ENCODE results near the gene FCRLB. TPM values are rescaled to one million over a fixed set of nuclear protein-coding genes. Genes with fewer than 3 reads are reported as not detected.
"Not testable (repeated sequence)": the region's sequence is repeated elsewhere in the genome, so short reads cannot be mapped to it uniquely, and the experiment has no call there.

The FCRLB gene
- total RNA-seq, 1 donor from 2014 or later: not detected

- intact Hi-C loops (cut with micrococcal nuclease): loop anchor here (5.0 kb wide), 2 partner anchors 93 to 118 kb away; no protein-coding TSS in a partner anchor
- DNase-seq: no peak
- peaks cover 40% of the 10 kb centered on the region for H3K4me1 Mint-ChIP-seq
- H3K27me3 Mint-ChIP-seq: peaks cover 38% of the 10 kb centered on the region
- no peak overlapping the region for H3K27ac Mint-ChIP-seq
- H3K9me3 Mint-ChIP-seq: no peaks in the 10 kb centered on the region
- H3K36me3 Mint-ChIP-seq (ENCODE audit: low read depth): no peaks in the 10 kb centered on the region
- H3K4me3 Mint-ChIP-seq: no peak overlapping the region
These were observed 18.7 kb downstream of the FCRLB start for GRCh38 chr1:161739865-161740566.

DNA sequence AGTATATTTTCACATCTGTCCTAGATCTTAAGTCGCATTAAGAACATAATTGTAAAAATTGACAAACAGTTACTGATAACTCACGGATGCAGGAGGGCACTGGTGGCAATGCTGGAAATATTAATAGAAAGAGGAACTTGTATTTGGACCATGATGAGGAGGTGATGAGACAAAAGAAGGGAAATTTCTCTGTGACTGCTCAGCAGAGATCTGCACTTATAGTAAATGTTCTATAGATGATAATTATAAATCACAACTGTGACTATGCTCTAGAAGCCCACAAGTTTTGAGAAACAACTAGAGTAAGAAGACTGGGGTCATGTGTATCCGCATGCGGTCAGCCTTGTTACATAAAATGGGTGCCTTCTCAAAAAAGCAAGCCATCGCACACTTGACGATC, 19.6 kb downstream of the FCRLB start:
- no peaks in the 10 kb centered on the region for H3K36me3 Mint-ChIP-seq (ENCODE audit: low read depth)
- H3K4me3 Mint-ChIP-seq: no peak overlapping the region
- H3K27ac Mint-ChIP-seq: no peak overlapping the region
- intact Hi-C loops (cut with micrococcal nuclease): loop anchor here (1.0 to 5.0 kb wide), 3 partner anchors 94 to 254 kb away; no protein-coding TSS in a partner anchor
- H3K9me3 Mint-ChIP-seq: no peaks in the 10 kb centered on the region
- peaks cover 42% of the 10 kb centered on the region for H3K4me1 Mint-ChIP-seq
- peaks cover 35% of the 10 kb centered on the region for H3K27me3 Mint-ChIP-seq
- DNase-seq: no peak

DNA sequence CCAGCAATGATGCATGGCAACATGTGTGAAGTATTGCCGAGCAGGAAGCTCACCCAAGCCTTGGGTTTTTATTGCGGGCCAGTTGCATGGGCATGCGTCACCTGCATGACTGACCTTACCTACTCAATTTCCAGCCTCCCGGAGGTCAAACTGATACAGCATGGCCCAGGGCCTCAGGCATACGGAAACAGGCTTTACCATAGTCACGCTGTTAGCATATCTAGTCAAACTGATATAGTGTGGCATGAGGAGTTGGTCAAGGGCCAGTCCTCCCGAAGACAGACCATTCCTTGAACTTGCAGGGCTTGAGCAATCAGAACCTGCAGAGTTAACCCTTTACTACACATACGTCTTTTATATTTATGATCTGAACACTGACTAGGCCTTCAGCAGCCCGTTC, 21.9 kb downstream of the FCRLB start:
- DNase-seq: no peak
- Mint-ChIP-seq H3K27me3 (peaks cover 34% of the 10 kb centered on the region), H3K4me1 (peaks cover 35% of the 10 kb centered on the region), H3K4me3 (no peak overlapping the region), H3K27ac (no peak overlapping the region), H3K9me3 (no peaks in the 10 kb centered on the region), H3K36me3 (ENCODE audit: low read depth) (no peaks in the 10 kb centered on the region)
- intact Hi-C loops (cut with micrococcal nuclease): loop anchor here (5.0 kb wide), 2 partner anchors 96 to 121 kb away; no protein-coding TSS in a partner anchor

- Mint-ChIP-seq H3K9me3 (no peaks in the 10 kb centered on the region), H3K27me3 (peaks cover 21% of the 10 kb centered on the region), H3K27ac (no peak overlapping the region), H3K4me3 (no peak overlapping the region), H3K36me3 (ENCODE audit: low read depth) (peaks cover 14% of the 10 kb centered on the region), H3K4me1 (peaks cover 38% of the 10 kb centered on the region)
- intact Hi-C loops (cut with micrococcal nuclease): no loop called here
- no peak for DNase-seq
These were observed 26.5 kb downstream of the FCRLB start for GRCh38 chr1:161747801-161748200.

DNA sequence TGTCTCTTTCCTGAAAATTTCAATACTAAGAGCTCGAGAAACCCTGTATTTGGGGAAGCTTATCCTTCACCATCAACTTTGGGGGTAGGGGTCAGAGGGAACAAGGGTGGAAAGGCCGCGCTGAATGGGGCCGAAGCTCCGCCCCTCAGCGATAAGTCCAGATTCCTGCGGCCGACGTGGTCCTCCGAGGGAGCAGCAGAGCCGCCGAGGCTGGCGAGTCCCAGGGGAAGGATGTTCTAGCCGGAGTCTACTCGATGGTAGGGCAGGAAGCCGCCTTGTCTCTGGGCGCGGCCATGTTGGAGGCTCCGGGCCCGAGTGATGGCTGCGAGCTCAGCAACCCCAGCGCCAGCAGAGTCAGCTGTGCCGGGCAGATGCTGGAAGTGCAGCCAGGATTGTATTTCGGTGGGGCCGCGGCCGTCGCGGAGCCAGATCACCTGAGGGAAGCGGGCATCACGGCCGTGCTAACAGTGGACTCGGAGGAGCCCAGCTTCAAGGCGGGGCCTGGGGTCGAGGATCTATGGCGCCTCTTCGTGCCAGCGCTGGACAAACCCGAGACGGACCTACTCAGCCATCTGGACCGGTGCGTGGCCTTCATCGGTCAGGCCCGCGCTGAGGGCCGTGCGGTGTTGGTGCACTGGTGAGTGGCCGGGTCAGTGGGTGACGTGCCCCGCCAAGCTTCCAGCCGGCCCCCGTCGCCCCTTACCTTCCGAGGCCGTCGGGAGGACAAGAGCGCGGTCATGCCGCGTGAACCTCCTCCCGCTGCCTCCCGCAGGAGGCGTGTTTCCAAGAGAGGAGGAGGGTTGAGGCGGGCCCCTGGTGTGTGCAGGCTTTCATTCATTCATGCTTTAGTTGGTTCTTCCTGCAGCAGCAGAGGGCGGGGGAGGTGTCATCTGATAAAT, 28.4 kb downstream of the FCRLB start, which contains the start of gene DUSP12:
Gene DUSP12 (plus strand): TSS at position 278 of the 899 bp plus-strand sequence. CDS start 16 bp downstream, at position 294.
- intact Hi-C loops (cut with micrococcal nuclease): loop anchor here (1.0 kb wide), 1 partner anchor 17 kb away; the partner anchor contains the start of gene ATF6
- peak; percentile 95 for DNase-seq
- H3K4me3 Mint-ChIP-seq: peak within 1 kb of the TSS; percentile 99
- H3K27ac Mint-ChIP-seq: peak within 1 kb of the TSS; percentile 100
- H3K9me3 Mint-ChIP-seq: peaks cover 9% of the 10 kb centered on the region
- peaks cover 30% of the 10 kb centered on the region for H3K36me3 Mint-ChIP-seq (ENCODE audit: low read depth)
- peaks cover 17% of the 10 kb centered on the region for H3K27me3 Mint-ChIP-seq
- H3K4me1 Mint-ChIP-seq: peaks cover 31% of the 10 kb centered on the region

DNA sequence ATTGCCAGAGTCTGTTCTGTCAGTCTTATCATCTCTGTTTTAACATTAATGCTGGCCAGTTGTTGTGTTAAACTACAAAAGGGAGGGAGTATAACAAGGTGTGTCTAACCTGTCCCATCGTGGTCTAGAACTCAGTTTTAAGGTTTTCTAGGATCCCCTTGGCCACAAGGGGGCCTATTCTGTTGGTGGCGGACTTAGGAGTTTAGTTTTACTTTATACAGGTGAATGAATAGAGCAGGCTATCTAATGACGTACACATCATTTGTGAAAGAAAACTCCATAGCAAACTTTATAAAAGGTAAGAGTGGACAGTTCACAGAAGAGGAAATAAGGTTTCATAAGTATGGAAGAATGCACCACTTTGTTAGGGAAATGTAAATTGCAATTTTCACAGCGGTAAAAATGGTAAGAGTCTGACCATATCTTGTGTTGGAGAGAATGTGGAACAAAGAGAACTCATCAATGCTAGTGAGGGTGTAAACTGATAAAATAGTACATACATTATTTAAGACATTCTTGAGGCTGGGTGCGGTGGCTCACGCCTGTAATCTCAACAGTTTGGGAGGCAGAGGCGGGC, 42.3 kb downstream of the FCRLB start:
- Mint-ChIP-seq H3K27ac (no peak overlapping the region), H3K27me3 (no peaks in the 10 kb centered on the region), H3K4me3 (peak overlapping the region; percentile 62)

GRCh38 chr1:161766102-161766981, 45.0 kb downstream of the FCRLB start, which contains the start of gene ATF6:
Gene ATF6, plus strand, starts transcription at chr1:161766320. Its CDS starts 41 bp downstream, at chr1:161766361.
- Mint-ChIP-seq H3K4me1 (peaks cover 45% of the 10 kb centered on the region), H3K9me3 (no peaks in the 10 kb centered on the region), H3K27ac (peak within 1 kb of the TSS; percentile 98), H3K27me3 (no peaks in the 10 kb centered on the region), H3K36me3 (ENCODE audit: low read depth) (peaks cover 10% of the 10 kb centered on the region), H3K4me3 (peak within 1 kb of the TSS; percentile 95)
- DNase-seq: peak; percentile 95
- intact Hi-C loops (cut with micrococcal nuclease): loop anchor here (1.0 to 5.0 kb wide), 4 partner anchors 17 to 731 kb away; partner anchors contain the start of genes DUSP12 and UHMK1

More for the DNA sequence above, 42.3 kb downstream of the FCRLB start:
- Mint-ChIP-seq H3K36me3 (ENCODE audit: low read depth) (peaks cover 9% of the 10 kb centered on the region), H3K4me1 (peaks cover 35% of the 10 kb centered on the region), H3K9me3 (no peaks in the 10 kb centered on the region)
- DNase-seq: peak; percentile 84
- intact Hi-C loops (cut with micrococcal nuclease): loop anchor here (2.0 kb wide), 1 partner anchor 273 kb away; no protein-coding TSS in a partner anchor

DNA sequence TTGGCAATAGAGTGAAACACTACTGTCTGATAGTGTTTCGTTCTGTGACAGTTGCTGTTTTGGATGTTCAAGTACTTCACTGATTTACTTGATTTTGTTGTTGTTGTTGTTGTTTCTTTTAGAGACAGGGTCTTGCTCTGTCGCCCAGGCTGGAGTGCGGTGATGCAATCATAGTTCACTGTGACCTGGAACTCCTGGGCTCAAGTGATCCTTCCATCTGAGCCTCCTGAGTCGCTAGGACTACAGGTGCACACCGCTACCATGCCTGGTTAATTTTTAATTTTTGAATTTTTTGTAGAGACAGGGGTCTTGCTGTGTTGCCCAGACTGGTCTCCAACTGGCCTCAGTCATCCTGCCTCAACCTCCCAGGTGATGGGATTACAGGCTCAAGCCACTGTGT, 47.1 kb downstream of the FCRLB start:
- Mint-ChIP-seq H3K9me3 (no peaks in the 10 kb centered on the region), H3K27ac (no peak overlapping the region), H3K36me3 (ENCODE audit: low read depth) (peaks cover 10% of the 10 kb centered on the region), H3K4me3 (peak overlapping the region; percentile 95), H3K27me3 (no peaks in the 10 kb centered on the region), H3K4me1 (peaks cover 40% of the 10 kb centered on the region)
- DNase-seq: no peak
- intact Hi-C loops (cut with micrococcal nuclease): loop anchor here (5.0 kb wide), 1 partner anchor 729 kb away; the partner anchor contains the start of gene UHMK1

DNA sequence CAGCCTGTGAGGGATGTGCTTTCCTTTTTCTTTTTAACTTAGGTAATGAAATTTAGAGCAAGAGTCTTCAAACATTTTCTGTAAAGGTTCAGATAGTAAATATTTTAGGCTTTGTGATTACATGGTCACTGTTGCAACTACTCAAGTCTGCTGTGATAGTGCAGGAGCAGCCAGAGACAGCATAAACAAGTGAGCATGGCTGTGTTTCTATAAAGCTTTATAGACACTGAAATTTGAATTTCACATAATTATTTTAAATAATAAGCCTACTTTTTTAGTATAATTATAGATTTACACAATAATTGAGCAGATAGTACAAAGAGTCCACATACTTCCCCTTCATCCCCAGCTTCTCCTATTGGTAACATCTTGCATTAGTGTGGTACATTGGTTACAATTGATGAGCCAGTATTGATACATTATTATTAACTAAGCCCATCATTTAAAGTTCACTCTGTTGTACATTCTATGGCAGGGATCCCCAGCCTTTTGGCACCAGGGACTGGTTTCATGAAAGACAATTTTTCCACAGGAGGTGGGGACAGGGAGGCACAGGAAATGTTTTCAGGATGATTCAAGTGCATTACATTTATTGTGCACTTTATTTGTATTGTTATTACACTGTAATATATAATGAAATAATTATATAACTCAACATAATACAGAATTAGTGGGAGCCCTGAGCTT, 47.8 kb downstream of the FCRLB start:
- no peak overlapping the region for H3K27ac Mint-ChIP-seq
- no peak for DNase-seq
- no peak overlapping the region for H3K4me3 Mint-ChIP-seq
- peaks cover 11% of the 10 kb centered on the region for H3K36me3 Mint-ChIP-seq (ENCODE audit: low read depth)
- H3K27me3 Mint-ChIP-seq: no peaks in the 10 kb centered on the region
- intact Hi-C loops (cut with micrococcal nuclease): loop anchor here (5.0 kb wide), 1 partner anchor 728 kb away; the partner anchor contains the start of gene UHMK1
- H3K4me1 Mint-ChIP-seq: peaks cover 39% of the 10 kb centered on the region
- no peaks in the 10 kb centered on the region for H3K9me3 Mint-ChIP-seq

- H3K4me3 Mint-ChIP-seq, H3K27me3 Mint-ChIP-seq, H3K9me3 Mint-ChIP-seq, DNase-seq, H3K27ac Mint-ChIP-seq: not testable (repeated sequence)
- Mint-ChIP-seq H3K4me1 (peaks cover 39% of the 10 kb centered on the region), H3K36me3 (ENCODE audit: low read depth) (peaks cover 12% of the 10 kb centered on the region)
- intact Hi-C loops (cut with micrococcal nuclease): loop anchor here (5.0 kb wide), 1 partner anchor 728 kb away; the partner anchor contains the start of gene UHMK1
These were observed 48.3 kb downstream of the FCRLB start for GRCh38 chr1:161769673-161770045.

DNA sequence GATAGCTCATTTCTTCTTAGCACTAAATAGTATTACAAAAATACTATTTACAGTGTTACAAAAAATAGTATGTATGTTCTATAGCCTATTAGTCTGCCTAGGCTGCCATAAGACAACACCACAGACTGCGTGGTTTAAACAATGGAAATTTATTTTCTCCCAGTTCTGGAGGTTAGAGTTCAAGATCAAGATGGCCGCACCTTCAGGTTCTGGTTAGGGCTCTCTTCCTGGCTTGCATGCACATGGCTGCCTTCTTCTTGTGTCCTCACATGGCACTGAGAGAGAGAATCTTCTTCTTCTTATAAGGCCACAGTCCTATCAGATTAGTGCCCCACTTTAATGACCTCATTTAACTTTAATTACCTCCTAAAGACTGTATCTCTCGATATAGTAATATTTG, 48.9 kb downstream of the FCRLB start:
- DNase-seq: no peak
- peaks cover 12% of the 10 kb centered on the region for H3K36me3 Mint-ChIP-seq (ENCODE audit: low read depth)
- no peak overlapping the region for H3K27ac Mint-ChIP-seq
- no peaks in the 10 kb centered on the region for H3K27me3 Mint-ChIP-seq
- H3K4me3 Mint-ChIP-seq: peak overlapping the region; percentile 24
- intact Hi-C loops (cut with micrococcal nuclease): no loop called here
- H3K4me1 Mint-ChIP-seq: peaks cover 38% of the 10 kb centered on the region
- no peaks in the 10 kb centered on the region for H3K9me3 Mint-ChIP-seq

- DNase-seq: peak; percentile 70
- no peaks in the 10 kb centered on the region for H3K27me3 Mint-ChIP-seq
- intact Hi-C loops (cut with micrococcal nuclease): no loop called here
- no peak overlapping the region for H3K4me3 Mint-ChIP-seq
- no peak overlapping the region for H3K27ac Mint-ChIP-seq
- no peaks in the 10 kb centered on the region for H3K9me3 Mint-ChIP-seq
- H3K36me3 Mint-ChIP-seq (ENCODE audit: low read depth): peaks cover 12% of the 10 kb centered on the region
- H3K4me1 Mint-ChIP-seq: peaks cover 37% of the 10 kb centered on the region
These were observed 49.8 kb downstream of the FCRLB start for GRCh38 chr1:161771161-161771560.
